Measurements from ENCODE around the gene SEMA4A.

DNA sequence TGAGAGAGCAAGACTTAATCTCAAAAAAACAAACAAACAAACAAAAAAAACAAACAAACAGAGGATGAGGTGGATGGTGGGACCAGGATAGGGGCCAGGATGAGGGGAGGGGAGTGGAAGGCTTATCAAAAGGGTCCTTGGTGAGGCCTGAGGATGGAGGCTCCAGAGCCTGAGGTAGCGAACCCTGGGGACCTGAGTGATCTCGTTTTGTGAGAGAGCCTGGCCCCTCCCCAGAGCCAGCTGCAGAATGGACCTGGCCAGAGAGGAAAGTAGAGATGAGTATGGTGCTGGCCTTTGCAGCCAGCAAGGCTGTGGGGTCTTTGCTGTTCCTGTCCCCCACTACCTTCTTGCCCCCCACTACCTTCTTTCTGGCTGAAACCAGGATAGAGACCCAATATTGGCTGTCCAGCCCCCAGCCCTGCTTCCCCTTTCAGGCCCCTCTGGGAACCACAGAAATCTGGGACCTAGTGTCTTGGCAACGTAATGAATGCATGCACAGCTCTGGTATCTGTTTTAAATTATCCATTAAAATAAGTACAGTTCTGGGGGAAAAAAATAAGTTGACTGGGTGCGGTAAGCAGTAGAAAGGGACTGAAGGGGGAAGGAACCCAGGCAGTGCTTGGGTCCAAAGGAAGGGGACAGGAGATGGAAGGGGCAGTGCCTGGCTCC, 40.0 kb upstream of the SEMA4A start:
- TF ChIP-seq, protein P1, sequence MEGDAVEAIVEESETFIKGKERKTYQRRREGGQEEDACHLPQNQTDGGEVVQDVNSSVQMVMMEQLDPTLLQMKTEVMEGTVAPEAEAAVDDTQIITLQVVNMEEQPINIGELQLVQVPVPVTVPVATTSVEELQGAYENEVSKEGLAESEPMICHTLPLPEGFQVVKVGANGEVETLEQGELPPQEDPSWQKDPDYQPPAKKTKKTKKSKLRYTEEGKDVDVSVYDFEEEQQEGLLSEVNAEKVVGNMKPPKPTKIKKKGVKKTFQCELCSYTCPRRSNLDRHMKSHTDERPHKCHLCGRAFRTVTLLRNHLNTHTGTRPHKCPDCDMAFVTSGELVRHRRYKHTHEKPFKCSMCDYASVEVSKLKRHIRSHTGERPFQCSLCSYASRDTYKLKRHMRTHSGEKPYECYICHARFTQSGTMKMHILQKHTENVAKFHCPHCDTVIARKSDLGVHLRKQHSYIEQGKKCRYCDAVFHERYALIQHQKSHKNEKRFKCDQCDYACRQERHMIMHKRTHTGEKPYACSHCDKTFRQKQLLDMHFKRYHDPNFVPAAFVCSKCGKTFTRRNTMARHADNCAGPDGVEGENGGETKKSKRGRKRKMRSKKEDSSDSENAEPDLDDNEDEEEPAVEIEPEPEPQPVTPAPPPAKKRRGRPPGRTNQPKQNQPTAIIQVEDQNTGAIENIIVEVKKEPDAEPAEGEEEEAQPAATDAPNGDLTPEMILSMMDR (conservative IDR thresholded peaks at IDR 0.05) = no peak
- no peak for TF ChIP-seq ZFX (IDR thresholded peaks at IDR 0.05)

Data from C4-2B (cell line).